Activated T-cell treated with anti-CD3 and anti-CD28 coated beads for 48 hours (primary cell): ENCODE measurements around the gene HOMER1.

Experiments used
- DNase-seq: peaks from one replicate; pipeline ENCODE4 v3.0.0-alpha.2; 2020; ENCODE audit warnings: low read depth

HOMER1 gene

DNA sequence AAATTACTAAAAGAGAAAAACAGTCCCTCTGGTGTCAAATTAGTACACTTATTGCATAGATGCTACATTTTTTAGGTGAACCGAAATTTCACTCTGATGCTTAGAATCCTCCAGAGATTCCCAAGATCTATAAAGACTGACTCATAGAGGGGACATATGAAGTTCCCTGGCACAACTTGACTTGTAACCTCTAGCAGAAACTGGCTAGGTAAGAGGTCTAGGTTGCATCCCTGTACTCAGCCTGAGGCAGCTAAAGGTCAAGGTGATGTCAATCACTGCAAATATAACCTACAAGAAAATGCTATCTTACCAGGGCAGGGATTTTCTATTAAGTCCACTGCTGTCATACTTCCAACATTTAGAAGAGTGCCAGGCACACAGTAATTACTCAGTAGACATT is 24.2 kb downstream of the HOMER1 start:
- no peak for DNase-seq

DNA sequence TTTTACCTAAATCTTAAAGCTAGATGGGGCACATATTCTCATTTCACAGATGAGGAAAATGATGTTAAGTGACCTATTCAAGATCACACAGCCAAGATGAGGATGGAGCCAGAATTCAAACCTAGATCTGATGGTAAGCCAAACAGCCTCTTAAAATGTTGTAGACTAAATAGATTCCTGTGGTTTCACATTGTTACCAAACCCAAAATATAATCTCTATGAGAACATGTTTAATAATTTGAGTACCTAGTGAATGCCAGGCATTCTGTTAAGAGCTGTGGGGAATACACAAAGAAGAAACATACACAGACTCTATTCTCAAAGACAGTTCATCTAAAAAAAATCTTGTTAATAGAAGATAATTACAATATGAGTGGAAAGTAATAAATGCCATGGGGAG is 25.2 kb downstream of the HOMER1 start:
- DNase-seq, result no peak

DNA sequence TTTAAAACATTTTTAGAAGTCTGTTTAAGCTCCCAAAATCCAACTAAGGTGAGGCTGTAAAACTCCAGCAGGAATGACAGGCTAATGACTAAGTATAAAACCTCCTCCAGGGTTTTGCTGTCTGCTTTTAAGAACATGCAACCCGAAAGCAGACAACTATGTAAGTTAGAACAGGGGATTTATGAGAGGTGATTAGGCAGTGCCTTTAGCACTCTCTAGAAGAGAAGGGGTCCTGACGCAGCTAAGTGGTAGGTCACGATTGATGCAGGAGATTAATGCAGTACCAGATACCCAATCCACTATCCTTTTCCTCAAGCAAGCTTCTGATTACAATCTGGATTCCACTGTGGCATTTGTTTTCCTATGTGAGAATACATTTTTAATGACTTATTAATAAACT is 25.9 kb downstream of the HOMER1 start:
- DNase-seq, result no peak

DNA sequence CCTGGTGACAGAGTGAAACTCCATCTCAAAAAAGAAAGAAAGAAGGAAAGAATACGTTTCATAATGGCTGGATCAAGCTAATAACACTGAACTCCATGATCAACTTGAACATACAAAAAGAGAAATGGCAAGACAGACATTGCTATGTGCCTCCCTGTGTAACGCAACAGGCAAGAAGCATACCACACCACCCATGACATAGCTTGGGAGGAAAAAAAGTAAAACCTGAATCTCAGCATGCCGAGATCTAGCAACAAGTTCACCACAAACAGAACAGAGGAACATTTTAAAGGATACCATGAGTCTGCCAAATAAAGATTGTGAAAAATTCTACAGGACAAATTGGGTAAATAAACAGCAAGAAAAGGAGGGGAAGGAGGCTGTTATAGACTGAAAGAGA is 26.7 kb downstream of the HOMER1 start:
- no peak for DNase-seq

DNA sequence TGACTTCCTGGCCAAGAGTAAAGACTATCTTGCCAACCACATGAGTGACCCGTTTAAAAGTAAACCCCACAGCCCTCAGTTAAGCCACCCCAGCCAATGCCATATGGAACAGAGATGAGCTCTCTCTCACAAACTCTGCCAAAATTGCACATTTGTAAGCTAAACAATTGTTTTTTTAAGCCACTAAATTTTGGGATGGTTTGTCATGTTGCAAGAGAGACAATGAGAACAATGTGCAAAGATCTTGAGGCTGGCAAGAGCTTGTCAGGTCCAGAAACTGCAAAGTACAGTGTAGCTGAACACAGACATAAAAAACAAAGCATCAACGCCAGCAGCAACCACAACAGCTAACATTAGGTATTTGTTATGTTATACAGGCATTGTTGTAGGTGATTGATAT is 27.8 kb downstream of the HOMER1 start:
- no peak for DNase-seq

GRCh38 chr5:79484731-79485130 is 29.2 kb downstream of the HOMER1 start:
- no peak for DNase-seq

GRCh38 chr5:79481574-79481973 is 32.4 kb downstream of the HOMER1 start:
- no peak for DNase-seq

GRCh38 chr5:79480991-79481390 is 32.9 kb downstream of the HOMER1 start:
- no peak for DNase-seq

GRCh38 chr5:79475152-79475466 is 38.8 kb downstream of the HOMER1 start:
- DNase-seq, result no peak

DNA sequence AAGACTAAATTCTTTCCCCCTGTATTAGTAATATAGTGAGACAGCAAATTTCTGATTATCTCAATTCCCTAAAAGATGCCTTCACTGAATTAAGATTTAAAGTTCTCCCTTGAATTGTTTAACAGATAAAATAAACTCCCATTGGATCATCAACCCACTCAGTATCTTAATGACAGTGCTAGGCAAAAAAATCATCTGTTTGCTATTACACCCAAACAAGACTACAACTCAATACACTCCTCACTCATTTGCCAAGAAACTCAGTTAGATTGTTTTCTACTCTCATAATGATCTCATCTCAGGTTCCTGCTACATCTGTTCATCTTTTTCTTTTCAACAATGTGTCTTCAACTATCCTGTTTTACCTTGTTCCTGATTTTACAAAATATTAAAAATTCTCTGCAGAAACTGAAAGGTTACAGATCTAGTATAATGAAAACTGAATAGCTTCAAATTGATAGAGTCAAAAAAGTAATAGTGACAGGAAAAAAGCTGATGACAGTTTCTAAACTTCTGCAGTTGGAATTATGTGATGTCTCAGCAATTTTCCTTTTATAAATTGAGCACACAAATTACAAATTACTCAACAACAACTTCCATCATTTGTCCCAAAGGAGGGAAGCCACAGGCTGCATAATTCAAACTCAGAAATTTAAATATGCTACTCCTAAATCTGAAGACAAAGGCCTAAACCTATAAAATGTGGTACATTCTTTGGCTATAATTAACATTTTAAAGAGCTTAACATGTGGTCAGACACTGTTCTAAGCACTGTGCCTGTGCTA is 39.4 kb downstream of the HOMER1 start:
- no peak for DNase-seq

GRCh38 chr5:79471556-79471955 is 42.4 kb downstream of the HOMER1 start:
- DNase-seq, result no peak

- DNase-seq, result no peak
Measured at GRCh38 chr5:79464695-79465332, 49.1 kb downstream of the HOMER1 start.

- no peak for DNase-seq
Measured at GRCh38 chr5:79464278-79464677, 49.7 kb downstream of the HOMER1 start.

DNA sequence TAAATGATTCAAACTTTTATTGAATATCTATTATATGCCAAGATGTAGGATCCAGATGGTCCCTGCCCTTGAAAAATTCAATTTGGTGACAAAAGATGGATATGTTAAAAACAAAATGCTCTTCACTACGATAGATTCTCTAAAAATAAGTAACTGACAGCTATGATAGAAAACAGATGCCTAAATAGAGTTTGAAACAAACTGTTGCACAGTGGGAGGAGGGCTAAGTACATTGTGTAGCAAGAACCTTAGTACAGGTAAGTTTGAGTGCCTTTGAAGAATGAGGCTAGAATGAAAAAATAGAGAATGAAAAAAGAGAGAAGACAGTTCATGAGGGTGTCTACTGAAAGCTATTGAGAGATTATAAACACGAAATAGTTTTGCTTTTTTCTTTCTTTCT is 54.3 kb downstream of the HOMER1 start:
- DNase-seq, result no peak

DNA sequence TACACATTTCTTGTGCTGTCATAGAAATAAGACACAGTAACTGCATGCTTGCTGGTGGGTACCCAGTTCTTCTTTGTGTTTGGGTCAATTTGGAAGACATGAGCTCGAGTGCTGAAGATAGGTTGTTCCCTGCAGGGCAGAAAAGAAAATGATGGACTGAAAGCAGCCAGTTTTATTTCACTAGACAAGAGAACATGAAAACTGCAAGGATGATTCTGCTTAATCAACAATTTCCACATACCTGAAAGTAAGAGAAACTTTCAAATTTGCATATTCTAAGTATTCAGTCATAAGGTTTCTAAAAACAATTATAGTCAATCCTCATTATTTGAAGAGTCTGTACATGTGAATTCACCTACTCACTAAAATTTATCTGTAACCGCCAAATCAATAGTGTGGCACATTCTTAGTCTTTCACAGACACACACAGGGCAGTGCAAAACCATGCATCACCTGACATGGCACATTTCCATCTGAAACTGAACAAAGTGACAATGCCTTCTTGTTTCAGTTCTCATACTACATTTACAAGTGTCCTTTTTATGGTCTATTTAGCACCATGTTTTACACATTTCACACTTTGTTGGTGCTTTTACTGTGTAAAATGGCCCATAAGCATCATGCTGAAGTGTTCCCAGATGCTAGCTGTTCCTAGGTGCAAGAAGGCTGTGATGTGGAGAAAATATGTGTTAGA is 56.9 kb downstream of the HOMER1 start:
- no peak for DNase-seq

DNA sequence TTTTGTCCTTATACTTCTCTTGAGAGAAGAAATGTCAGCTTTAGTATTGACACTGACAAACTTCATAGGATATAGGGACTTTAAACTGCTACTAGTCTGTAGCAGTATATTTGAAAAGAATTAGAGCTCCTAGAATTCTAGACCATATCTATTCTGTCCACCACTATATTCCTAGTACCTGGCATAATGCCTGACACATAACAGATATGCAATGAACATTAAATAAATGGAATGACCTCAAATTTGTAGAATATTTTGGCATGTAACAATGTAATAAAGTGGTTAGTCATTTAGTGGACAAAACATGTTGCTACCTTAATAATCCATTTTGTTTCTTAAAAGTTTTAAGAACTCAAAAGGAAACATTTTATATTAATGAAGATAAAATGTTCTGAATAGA is 57.5 kb downstream of the HOMER1 start:
- DNase-seq, result no peak

DNA sequence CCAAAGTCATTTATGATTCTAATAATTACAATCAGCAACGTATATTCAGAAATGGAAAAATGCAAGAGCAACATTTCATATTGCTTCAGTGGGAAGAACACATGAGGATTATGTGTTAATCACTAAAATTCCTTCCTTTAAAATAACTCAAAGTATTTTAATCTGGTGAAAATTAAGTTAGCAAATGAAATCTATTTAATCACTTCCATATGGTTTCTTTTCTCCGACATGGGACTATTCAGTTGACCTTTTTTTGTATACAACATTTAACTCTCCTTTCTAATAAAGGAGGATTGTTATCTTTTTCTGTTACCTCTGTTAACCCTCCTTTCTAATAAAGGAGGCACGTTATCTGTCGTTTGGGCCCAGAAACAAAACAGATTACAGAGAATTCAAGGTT is 59.9 kb downstream of the HOMER1 start:
- no peak for DNase-seq

DNA sequence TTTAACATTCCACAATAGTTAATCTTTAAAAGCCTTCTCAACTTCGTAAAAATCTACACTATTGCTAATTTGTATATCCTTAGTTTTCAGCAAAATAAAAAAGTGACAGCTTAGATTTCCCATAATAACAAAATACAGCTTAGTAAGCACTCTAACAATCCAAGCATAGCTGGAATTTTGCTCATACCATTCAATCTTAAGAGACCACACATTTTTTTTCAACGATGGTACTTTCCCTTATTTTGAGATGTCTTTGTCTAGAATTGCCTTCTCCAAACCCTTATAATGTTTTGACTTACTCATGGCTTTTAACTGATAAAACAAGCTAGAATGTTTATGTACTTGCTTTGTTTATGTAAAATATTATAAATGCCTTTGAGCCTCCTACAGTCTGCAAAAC is 65.6 kb downstream of the HOMER1 start:
- DNase-seq, result no peak

DNA sequence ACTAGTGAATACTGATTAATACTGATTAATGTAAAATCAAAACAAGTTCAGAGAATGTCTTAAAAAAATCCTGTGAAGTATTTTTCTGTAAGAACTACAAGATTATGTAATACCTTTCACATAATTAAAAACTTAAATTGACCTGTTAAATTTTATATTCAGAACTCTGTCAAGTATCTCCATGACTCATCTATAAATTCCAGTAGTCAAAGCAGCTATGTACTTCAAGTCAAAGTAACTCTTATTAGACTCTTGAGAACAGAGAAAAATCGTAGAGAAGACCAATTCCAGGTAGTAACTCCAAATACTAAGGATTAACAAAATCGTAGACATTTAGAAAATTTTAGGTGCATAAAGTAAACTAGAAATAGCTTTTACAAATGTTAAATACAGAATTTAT is 77.1 kb downstream of the HOMER1 start:
- no peak for DNase-seq

GRCh38 chr5:79436224-79436623 is 77.7 kb downstream of the HOMER1 start:
- DNase-seq, result no peak

DNA sequence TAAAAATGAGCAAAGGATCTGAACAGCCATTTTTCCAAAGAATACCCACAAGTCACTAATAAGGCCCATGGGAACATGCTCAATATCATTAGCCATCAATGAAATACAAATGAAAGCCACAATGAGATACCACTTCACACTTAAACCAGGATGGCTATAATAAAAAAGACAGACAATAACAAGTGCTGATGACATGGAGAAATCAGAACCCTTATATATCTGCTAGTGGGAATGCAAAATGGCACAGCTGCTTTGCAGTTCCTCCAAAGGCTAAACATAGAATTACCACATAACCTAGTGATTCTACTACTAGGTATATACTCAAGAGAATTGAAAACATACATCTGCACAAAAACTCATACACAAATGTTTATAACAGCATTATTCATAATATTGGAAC is 83.7 kb downstream of the HOMER1 start:
- no peak for DNase-seq

DNA sequence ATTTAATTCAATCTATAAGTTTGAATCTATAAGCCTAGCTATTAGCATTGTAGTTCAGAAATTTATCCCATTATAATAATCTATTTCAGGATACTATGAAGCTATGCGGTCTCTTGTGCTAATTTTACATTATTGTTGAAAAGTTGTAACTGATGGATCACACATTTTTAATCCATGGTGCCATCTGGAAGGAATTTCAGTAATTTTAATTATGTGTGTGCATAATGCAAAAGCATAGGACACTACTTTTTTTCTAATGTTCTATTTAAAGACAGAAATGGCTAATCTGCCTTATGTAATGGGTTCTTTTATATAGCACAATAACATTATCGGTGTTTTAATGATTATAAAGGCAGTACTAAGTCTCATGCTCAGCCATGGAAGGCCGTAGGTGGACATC is 90.6 kb downstream of the HOMER1 start:
- DNase-seq, result no peak

GRCh38 chr5:79420248-79420647 is 93.7 kb downstream of the HOMER1 start:
- no peak for DNase-seq

DNA sequence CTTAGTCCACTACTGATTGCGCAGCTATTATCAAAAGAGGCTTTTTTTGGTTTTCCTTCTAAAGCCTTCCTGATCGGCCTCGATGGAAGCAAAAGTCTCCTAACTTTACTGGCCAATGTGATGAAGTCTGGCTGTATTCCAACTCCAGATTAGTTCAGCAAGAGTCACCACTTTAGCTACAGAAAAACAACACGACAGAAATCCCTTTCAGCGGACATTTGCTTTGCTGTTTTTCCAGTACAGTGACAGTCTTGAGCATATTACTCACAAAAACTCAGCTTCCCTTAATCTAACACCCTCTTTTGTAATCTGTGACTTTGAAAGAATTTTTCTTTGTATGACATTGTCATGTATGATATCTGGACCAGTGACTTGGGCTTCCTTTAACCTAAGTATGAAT is 95.7 kb downstream of the HOMER1 start:
- DNase-seq, result no peak
